ENCODE data around the gene MPST.

MPST gene

DNA sequence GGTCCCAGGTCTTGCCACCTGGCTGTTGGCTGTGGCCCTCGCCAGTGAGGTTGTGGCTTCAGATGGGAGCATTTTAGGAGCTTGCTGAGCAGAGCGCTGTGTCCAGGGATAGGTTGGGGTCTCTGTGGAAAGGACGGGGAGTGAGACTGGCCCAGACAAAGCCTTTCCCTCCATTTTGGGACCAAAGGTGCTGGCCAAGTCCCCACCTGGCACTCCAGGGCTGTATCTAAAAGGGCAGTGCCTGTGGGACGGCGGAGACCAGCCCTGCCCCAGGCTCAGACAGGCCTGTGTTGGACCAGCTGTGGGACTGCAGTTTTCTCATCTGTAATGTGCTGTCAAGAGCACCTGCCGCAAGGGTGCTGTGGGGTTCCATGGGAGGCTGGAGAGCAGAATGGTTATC lies 27.0 kb downstream of the MPST start:
- no peak for DNase-seq (ENCODE audit: low spot score)

DNA sequence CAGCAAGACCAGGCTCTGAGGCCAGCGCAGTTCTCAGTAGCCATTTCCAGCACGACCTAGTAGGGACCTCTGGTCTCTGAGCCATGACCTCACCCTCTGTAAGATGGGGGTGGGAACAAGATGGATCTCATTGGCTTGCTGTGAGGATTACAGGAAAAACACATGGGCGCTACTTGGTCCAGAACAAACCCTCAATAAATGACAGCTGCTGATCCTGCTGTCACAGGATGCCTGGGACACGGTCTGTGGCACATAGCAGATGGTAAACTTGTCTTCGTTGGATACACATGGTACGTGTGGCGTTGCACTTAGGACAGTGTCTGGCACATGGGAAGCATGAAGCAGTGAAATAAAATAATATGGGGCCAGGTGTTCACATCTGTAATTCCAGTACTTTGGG lies 27.5 kb downstream of the MPST start:
- no peak for DNase-seq (ENCODE audit: low spot score)

DNA sequence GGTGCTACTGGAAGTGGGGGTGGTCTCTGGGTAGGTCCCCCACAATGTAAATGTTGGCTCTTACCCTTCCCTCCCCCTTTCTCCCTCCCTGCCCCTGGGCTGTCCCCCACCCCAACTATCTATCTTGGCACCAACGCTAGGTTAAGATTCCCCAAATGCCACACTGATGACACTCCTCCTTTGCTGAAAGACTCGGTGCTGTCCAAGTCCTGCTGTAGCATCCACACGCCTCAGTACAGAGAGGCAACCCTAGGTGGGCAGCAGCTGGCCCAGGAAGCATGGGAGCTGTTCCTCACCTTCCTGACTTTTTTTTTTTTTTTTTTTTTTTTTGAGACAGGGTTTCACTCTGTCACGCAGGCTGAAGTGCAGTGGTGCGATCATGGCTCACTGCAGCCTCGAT lies 28.6 kb downstream of the MPST start:
- DNase-seq (ENCODE audit: low spot score) = no peak

DNA sequence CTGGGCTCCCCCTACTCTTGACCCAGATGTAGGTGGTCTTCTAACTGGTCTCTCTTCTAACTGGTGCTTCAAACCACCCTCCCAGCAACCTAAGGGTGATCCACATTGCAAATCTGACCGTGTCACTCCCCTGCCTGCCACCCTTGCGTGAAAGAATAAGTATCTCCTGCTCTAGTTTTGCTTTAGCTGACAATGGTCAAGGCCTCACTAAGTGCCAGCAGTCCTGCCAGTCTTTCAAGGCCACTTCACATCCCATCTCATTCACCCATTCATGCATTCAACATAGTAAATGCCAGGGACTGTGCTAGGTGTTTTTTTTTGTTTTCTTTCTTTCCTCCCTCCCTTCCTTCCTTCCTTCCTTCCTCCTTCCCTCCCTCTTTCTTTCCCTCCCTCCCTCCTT lies 29.7 kb downstream of the MPST start:
- DNase-seq (ENCODE audit: low spot score) = no peak

DNA sequence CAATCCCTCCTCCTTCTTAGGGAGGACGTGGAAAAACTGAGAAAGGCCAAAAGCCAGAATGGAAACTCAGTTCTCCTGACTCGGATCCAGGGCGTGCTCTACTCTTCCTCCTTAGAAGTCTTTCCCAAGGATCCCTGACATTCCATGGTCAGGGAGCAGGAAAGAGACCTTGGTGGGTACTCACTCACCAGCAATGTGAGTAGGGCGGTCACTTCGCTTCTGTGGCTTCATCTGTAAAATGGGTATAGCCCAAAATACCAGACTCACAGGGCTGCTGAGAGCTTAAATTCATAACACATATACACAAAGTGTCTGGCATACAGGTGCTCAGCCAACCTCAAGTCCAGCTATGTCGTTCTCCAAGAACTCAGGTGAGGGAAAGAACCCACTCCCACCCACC lies 31.4 kb downstream of the MPST start:
- no peak for DNase-seq (ENCODE audit: low spot score)

DNA sequence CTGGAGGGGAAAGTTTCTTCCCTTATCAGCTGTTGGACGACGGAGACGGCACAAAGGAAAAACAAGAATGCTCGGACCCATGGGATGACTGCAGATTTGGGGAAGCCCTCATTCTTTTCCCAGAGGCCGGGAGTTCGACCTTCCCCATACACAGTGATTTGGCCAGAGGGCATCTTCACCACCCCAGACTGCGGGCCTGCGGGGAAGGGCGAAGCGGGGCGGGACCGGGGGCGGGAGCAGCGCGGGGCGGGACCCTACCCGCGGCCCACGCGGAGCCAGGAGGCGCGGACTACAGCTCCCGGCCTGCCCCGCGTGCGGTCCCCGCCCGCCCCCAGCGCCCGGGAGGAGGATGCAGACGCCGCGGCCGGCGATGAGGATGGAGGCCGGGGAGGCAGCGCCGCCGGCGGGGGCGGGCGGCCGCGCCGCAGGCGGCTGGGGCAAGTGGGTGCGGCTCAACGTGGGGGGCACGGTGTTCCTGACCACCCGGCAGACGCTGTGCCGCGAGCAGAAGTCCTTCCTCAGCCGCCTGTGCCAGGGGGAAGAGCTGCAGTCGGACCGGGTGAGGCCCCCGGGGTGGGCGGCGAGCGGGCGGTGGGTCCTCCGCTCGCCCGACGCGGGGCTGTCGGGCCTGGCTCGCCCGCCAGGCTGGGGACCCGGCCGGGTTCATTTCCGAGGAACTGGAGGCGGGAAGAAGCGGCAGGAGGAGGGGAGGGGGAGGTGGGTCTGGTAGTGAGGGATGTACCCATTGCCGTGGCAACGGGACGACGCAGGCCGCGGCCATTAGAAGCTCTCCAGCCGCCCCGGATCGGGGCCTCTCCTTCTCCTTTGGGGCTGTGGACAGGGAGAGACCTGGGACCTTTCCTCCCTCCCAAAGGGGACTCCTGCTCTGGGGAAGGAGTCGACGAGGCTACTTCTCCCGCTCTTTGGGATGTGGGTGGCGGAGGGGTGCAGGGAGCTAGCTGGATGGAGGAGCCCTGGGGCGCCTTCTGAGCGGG lies 32.1 kb downstream of the MPST start, which contains the start of gene KCTD17:
Gene KCTD17 (plus strand): TSS at position 352 of the 995 bp plus-strand sequence. CDS start 19 bp downstream, at position 371.
- peak; percentile 95 for DNase-seq (ENCODE audit: low spot score)

DNA sequence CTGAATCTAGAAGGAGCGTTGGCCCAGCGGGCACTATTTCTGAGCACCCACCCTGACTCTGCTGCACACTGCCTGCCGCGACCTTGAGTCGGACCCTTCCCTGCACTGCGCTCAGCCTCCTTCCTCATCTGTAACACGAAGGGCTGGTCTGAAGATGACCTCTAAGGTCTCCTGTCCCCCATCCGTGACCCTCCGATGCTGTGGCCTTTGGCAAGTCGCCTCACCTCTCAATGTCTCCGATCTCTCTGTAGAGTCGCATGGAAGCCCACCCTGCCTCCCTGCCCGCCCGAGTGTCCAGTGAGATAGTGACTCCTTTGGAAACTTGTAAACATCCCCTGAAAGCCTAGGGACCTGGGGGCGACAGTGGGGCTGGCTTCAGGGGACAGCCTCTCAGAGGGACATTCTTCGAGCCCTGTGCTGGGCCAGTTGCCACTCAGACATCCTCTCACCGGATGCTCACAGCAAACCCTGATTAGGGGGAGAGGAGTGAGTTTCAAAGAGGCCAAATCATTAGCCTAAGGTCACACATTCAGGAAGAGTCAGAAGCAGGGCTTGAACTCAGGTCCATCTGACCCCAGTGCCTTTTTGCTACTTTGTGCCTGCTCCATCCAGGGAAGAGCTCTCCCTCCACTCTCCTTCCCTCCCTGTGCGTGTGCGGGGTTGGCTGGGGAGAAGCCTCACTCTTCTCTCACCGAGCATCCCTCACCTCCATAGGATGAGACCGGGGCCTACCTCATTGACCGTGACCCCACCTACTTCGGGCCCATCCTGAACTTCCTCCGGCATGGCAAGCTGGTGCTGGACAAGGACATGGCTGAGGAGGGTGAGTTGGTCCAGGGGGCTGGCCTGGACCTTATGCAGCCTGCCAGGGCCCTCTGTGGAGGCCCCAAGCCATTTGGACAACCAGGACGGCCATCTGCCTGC lies 33.1 kb downstream of the MPST start:
- no peak for DNase-seq (ENCODE audit: low spot score)

DNA sequence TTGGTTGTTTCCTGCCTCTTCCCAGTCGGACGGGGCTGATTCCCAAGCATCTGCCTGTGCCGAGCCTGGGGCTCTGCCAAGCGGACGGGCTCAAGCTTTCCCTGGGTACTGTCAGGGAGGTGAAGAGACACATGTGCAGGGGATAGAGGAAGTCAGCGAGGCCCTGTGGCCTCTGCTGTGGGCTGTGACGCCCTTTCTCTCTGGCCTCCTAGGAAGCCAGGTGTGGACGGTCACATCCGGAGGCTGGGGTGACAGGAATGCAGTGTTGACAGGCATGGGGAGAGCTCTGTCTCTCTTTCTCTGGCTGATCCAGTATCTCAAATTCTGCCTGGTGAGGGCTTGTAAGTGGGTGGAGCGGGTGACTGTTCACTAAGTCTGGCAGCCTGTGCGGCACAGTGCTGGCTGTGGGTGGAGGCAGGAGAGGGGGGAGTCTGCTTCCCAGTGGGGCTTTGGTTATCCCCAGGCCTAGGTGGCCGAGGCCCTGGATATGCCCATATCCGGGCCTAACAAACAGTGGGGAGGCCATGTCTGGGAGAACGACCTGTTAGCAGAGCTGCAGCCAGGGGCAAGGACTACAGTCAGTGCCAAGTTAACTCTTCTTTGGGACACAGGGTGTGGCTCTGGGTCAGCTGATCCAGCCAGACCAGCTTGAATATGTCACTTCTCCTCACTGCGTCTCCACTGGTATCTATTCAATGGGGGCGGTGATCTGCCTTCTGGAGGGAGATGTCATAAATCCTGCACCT lies 33.9 kb downstream of the MPST start:
- no peak for DNase-seq (ENCODE audit: low spot score)

DNA sequence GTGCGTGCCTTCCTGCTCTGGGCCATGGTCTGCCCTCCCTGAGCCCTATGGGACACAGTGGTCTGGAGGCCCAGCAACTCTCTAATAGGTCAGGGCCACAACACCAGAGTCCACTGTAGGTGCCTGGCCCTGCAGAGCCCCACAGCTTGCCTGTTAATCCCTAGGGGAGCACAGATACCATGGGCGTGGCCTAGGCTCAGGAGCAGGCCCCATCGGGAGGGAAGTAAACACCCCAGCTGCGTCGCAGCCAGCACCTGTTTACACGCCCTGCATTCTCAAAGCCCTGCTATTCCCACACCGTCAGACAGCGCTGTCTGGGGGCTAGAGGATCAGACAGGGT lies 34.5 kb downstream of the MPST start:
- DNase-seq (ENCODE audit: low spot score) = no peak

DNA sequence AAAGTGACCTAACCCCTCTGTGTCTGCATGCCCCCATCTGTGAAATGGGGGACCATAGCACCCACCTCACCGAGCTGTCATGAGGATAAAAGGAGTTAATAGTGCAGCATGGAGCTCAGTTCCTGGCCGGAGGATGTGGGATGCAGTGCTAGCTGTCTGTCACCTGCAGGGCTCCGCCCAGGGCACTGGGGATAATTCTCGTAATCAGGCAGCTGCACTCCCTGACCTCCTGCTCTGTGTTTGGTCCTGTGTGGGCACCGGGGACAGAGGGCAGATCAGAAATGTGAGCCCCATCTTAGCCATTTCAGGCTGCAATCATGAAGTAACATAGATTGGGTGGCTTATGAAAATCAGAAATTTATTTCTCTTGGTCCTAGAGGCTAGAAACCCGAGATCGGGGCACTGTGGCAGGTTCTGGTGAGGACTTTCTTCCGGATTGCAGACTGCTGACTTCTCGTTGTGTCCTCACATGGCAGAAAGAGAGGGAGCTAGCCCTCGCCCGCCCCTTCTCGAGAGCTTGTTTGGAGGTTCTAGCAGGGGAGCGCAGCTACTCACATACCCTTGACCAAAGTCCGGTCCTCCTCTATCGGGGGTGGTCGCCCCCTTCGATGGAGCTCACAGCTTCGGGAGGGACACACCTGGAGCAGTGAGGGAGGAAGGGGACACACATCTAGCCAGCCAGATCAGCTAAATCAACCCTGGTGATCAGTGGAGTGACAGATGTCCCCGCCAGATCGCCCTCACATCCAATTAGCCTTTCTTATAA lies 35.2 kb downstream of the MPST start:
- no peak for DNase-seq (ENCODE audit: low spot score)

DNA sequence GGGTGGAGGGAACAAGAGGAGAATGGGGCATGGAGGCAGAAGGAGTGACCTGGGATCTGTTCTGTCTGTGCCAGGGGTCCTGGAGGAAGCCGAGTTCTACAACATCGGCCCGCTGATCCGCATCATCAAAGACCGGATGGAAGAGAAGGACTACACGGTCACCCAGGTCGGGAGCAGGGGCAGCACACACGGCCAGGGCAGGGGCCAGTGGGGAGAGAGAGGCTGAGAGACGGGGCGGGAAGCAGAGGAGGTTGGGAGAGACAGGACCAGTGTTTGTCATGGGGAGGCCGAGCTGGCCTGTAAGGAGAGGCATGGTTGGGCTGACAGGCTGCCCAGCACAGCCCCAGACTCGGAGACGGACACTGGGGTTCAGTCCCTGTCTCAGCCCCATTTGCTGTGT lies 36.7 kb downstream of the MPST start:
- DNase-seq (ENCODE audit: low spot score) = no peak

DNA sequence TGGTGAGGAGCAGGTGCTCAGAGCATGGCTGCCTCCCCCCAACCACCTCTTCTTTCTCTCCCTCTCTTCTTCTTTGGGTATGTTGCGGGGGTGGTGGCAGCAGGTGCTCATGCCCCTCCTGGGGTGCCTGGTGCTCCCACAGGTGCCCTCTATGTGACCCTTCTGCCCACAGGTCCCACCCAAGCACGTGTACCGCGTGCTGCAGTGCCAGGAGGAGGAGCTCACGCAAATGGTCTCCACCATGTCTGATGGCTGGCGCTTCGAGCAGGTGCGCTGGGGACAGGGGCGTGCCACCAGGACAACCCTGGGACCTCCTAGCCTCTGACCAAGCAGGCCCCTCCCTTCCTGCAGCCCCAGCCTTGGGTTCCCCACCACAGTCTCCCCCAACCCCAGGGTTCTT lies 37.7 kb downstream of the MPST start:
- no peak for DNase-seq (ENCODE audit: low spot score)

DNA sequence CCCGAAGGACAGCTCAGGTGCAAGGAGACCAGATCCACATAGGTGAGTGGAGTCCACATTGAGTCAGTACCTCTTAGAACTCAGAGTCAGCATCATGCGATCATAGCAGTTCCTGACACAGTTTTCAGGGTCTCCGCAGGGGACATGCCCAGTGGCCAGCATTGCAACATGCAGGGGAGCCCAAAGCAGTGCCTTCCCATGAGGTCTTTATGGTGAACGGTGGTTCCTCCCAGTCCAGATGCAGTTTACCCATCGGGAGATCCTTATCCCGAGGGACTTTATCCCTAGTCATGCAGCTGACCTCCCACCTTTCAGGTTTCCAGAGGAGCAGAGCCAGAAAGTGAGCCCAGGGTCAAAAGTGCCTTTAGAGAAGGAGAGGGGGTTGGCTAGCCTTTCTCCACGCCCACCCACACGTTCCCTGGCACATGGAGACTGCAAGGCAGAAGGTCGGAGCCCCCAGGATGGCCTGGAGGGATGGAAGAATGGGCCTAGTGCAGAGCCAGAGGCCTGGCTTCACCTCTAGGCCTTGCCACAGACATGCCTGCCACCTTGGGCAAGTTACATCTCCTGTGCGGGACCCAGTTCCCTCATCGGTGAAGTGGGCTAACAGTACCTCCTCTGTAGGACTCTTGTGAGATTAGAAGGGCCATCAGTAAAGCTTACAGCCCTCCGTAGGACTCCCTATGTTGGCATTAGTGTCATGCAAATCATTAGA lies 38.4 kb downstream of the MPST start:
- DNase-seq (ENCODE audit: low spot score) = no peak

DNA sequence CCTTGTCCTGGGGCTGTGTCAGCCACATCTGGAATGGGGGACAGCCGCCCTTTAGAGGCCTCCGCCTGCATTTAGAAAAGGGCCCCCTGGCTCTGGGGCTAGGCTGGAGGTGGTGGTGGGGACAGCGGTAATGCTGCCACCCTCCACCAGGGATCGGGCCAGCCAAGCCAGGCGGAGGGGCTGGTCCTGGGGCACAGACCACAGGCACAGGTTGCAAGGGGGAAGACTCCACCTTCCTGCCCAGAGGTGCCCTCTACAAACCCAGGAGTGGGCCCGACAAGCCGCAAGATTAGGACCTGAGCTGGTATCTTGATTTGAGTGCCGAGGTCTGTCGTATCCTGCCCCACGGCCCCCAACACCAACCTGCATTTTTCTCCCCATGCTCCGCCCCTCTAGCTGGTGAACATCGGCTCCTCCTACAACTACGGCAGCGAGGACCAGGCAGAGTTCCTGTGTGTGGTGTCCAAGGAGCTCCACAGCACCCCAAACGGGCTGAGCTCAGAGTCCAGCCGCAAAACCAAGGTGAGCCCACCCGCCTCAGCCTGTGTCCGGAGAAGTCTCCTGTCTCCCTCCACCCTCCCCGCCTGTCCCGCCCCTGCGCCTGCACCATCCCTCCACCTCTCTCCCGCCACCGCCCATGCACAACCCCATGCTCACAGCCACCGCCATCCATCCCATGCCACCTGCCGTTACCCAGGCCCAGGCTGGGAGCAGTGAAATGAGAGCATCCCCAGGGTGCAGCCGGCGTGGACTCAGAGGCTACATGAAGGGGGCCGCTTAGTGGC lies 39.6 kb downstream of the MPST start:
- DNase-seq (ENCODE audit: low spot score) = no peak

DNA sequence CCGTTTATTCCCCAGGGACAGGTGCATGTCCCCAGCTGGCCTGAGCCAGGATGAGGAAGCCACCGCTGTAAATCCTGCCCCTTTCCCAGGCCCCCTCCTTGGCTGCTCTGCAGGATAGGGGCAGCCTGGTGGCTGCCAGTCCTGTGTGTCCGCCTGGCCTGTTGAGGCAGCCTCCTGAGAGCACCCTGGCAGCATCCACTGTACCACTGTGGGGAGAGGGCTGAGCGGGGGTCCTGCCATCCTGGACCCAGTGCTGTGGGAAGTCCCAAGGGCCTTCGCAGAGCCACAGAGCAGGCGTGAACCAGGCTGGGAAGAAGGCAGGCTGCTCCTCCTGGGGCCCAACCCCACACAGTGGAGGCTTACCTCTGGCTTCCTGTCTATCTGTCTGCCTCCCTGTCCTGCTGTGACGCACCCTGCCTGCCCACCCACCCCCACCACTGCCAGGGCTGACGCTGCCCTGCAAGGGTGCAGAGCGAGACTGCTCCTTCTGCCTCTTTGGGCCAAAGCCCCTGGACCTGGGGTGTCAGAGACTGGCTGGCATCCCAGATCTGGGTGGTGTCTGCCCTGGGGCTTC lies 40.4 kb downstream of the MPST start:
- no peak for DNase-seq (ENCODE audit: low spot score)

DNA sequence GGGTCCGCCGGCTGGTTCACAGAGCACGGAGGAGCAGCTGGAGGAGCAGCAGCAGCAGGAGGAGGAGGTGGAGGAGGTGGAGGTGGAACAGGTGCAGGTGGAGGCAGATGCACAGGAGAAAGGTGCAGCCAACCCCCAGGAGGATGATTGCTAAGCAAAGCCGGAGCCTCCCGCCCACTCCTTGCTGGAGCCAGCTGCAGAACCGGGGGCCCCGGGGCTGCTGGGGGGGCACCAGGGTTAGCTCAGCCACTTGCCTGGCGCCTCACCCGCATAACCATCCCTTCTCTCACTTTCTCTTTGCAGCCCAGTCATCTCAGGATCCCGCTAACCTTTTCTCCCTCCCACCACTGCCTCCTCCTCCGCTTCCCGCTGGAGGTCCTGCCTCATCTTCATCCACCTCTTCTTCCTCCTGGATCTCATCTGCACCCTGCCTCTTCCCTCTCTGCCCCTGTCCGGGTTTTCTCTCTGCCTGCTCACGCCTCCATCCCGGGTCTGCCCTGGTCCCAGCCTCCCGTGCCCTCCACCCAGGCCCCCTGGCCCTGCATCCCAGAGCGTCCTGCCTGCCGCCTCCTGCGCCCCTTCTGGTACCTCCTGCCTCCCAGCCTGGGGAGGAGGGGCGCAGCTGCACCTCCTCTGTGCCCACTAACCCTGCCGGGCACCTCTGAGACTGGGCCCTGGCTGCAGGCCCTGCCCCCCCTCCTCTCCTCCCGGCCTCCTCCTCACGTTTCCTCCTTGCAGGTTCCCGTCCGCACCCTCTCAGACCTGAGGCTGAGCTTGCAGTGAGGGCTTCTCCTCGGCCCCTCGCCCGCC lies 41.5 kb downstream of the MPST start:
- no peak for DNase-seq (ENCODE audit: low spot score)

DNA sequence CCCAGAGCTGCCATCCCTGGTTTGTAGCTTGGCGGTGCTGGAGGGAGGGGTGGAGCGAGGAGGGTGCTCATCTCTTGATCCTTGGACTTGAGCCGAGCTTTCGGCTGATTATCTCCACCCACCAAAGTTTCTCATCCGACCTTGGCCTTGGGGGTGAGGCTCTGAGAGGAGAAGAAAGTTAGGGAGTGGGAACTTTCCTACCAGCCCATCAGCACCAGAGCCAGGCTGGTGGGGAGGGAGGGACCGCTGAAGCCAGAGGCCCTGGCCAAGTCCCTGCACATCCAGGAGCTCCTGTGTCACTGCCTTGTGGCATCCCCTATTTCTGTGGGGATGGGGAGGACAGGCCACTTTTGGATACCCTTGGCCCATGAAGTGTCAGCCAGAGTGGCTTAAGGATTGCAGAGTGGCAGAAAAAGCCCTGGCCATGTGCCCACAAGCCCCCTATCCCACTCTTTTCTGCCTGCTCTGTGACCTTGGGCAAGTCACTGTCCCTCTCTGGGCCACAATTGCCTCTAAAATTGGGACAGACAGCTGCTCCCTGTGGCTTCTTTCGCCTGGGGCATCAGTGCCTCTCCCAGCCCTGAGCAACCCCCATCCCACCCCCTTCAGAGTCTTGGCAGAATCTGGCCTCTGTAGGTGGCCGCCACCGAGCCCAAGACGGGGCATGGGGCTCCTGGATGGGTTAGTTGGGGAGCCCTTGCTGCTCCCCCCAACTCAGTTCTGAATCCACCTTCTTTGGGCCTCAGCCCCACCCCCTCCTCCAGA lies 42.3 kb downstream of the MPST start:
- DNase-seq (ENCODE audit: low spot score) = no peak

DNA sequence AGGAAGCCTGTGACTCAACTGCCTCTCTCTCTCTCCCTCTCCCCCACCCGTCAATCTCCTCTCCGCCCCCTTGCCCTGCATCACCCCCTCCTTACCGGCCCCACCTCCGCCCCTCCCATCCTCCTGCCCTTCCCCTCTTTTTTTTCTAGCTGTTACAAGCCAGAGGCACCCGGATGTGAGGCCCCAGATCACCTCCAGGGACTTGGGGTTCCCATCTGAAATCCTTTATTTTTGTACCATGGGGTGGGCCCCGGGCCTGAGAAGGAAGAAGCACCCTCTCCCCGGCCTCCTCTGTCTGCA lies 42.8 kb downstream of the MPST start:
- peak; percentile 57 for DNase-seq (ENCODE audit: low spot score)

All from iPS-NIHi11 (cell line).